DMS 273 (cell line): ENCODE measurements around the gene SLC6A4.
"Not testable (repeated sequence)": the region's sequence is repeated elsewhere in the genome, so short reads cannot be mapped to it uniquely, and the experiment has no call there.

ENCODE experiments used
- DNase-seq: peaks from one replicate; lab custom pipeline; 2025; ENCODE audit not compliant: unreplicated experiment; lab: John Stamatoyannopoulos, UW

SLC6A4 gene

DNA sequence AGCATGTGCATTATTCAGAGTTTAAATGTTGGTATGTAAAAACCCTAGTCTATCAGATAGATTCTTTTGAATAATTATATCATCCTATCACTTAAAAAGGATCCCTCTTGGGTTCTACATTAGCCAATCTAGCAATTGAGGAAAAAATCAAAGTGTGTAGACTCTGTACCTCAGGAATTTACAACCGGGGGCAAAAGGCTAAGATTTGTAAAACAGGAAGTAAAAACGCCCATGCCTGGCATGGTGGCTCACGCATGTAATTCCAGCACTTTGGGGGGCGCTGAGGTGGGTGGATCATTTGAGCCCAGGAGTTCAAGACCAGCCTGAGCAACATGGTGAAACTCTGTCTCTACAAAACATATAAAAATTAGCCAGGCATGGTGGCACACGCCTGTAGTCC lies 58.6 kb downstream of the SLC6A4 start:
- no peak for DNase-seq

GRCh38 chr17:30174556-30174955 lies 60.9 kb downstream of the SLC6A4 start:
- no peak for DNase-seq

- DNase-seq, result no peak
These were observed 61.8 kb downstream of the SLC6A4 start for GRCh38 chr17:30173649-30174048.

DNA sequence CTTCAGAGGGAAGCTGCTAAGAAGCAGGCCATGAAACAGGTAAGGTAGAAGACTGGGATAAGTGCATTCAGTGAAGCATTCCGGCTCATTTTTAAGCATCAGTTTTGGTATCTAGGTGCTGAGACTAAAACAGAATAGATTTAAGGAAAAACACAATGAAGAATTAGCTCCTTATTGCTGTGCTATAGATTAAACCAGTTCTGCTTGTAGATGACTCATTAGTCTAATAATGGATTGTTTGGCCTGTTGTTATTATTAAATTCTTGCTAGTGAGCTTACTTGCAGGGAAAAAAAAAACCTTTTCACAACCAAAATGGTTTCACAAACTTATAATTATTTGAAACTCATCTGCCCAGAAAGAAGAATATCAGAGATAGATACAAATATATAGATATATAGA lies 62.9 kb downstream of the SLC6A4 start:
- DNase-seq, result no peak

DNA sequence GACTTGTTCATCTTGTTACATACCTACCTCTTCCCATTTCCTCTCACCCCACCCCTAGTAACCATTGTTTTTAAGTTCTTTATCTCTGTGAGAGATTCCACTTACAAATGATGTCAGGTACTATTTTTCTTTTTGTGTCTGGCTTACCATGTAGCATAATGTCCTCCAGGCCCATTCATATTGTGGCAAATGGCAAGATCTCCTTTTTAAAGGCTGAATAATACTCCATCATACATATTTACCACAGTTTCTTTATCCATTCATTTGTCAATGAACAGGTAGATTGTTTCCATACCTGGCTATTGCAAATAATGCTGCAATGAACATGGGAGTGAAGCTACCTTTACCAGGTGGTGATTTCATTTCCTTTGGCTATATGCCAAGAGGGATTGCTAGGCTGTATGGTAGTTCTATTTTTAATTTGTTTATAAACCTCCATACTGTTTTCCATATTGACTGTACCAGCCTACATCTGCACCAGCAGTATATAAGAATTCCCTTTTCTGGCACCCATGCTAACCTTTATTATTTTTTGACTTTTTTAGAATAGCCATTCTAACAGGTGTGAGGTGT lies 65.0 kb downstream of the SLC6A4 start:
- no peak for DNase-seq

DNA sequence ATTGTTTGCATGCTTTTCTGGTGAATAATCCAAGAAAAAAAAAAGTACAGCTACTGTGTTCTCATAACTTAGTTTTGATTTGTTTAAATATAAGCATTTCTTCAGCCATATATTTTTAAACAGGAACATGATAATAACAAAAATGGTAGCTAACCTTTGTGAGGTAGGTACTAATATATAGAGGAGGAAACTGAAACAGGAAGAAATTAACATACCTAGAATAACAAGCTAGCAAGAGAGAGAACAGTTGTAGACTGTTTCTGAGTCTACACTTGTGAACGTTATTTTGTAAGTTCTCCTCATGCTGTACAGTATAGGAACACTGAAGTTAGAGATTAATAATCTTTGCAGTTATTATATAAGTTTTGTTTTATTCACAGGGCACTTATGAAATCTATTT lies 69.5 kb downstream of the SLC6A4 start:
- no peak for DNase-seq

- DNase-seq, result no peak
These were observed 70.3 kb downstream of the SLC6A4 start for GRCh38 chr17:30165147-30165546.

- no peak for DNase-seq
These were observed 71.0 kb downstream of the SLC6A4 start for GRCh38 chr17:30164531-30164930.

- no peak for DNase-seq
These were observed 73.9 kb downstream of the SLC6A4 start for GRCh38 chr17:30161601-30162000.

DNA sequence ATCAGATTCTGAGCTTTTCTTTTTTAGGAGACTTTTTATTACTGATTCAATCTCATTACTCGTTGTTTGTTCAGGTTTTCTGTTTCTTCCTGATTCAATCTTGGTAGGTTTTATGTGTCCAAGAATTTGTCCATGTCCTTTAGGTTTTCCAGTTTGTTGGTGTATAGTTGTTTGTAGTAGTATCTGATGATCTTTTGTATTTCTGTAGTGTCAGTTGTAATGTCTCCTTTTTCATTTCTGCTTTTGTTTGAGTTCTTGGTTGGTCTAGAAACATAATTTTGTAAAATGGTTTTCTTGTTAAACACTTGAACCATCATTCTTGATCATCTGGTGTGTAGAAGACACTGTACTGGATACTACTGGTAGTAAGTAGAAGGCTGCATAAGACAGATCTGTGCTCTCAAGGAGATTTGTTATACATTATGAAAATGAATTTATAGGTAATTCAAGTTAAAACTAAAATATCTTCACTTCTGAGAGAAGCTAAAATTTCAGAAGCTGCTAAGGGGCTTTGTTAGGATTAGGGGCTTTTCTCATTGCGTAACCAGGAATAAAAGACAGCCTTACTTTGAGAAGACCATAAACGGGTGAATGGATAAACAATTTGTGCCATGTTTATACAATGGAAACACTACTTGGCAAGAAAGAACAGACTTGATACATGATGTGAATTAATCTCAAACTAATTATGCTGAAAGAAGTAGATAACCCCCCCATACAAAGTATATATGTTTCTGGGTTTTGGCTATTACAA lies 74.9 kb downstream of the SLC6A4 start:
- DNase-seq, result no peak

- no peak for DNase-seq
These were observed 76.4 kb downstream of the SLC6A4 start for GRCh38 chr17:30158896-30159625.

GRCh38 chr17:30155389-30155788 lies 80.1 kb downstream of the SLC6A4 start:
- DNase-seq, result no peak

GRCh38 chr17:30153463-30153862 lies 82.0 kb downstream of the SLC6A4 start:
- no peak for DNase-seq

- no peak for DNase-seq
These were observed 84.0 kb downstream of the SLC6A4 start for GRCh38 chr17:30151471-30151870.

- DNase-seq, result no peak
These were observed 87.1 kb downstream of the SLC6A4 start for GRCh38 chr17:30148376-30148775.

DNA sequence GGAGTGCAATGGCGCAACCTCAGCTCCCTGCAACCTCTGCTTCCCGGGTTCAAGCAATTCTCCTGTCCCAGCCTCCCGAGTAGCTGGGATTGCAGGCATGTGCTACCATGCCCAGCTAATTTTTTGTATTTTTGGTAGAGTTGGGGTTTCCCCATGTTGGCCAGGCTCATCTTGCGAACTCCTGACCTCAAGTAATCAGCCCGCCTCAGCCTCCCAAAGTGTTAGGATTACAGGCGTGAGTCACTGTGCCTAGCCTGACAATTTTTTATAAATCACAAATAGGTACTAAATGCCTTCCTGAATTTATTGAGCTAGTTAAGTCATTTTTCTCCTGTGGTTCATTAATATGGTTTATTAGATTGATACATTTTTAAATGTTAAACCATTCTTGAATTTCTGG lies 87.6 kb downstream of the SLC6A4 start:
- not testable (repeated sequence) for DNase-seq
